Panc1 (cell line): ENCODE results near the gene XPNPEP1. TPM values are rescaled to one million over a fixed set of nuclear protein-coding genes. Genes with fewer than 3 reads are reported as not detected.

ENCODE experiments used
- ATAC-seq: fragments of 200-7000 bp; cut with Tn5 transposase; 2 replicates; pipeline ENCODE4 v1.9.1; 2020; ENCODE audit warnings: mild to moderate bottlenecking, moderate library complexity
- BruUV-seq: library from RNA; stranded (reverse); fragments of 400-500 nt; replicated peaks from 2 replicates; lab custom pipeline; 2021; lab: Mats Ljungman, UMichigan
- CTCF ChIA-PET: fragments of 300-600 bp; sonication (Branson Sonifier 250); formaldehyde crosslinking; loops from one replicate; lab custom pipeline; 2022; ENCODE audit warnings: antibody characterized with exemption; lab: Charles Lee
- POLR2A ChIA-PET: fragments of 300-600 bp; sonication (Branson Sonifier 250); formaldehyde crosslinking; loops from one replicate; lab custom pipeline; 2022; ENCODE audit warnings: antibody characterized with exemption; lab: Charles Lee
- DNase-seq: peaks from one replicate; pipeline ENCODE4 v3.0.0-alpha.2; 2010; ENCODE audit warnings: low read depth, low spot score
- H3K27ac ChIP-seq: 2 replicates; pipeline ENCODE4 v1.5.1; 2011; ENCODE audit warnings: mild to moderate bottlenecking, low read length, inconsistent platforms
- H3K27me3 ChIP-seq: fragments of 200-500 bp; sonication (Bioruptor generic); 2 replicates; pipeline ENCODE4 v1.6.0; 2014; ENCODE audit warnings: low read length, inconsistent platforms; ENCODE audit not compliant: control insufficient read depth, insufficient read depth
- H3K36me3 ChIP-seq: fragments of 200-500 bp; sonication (Bioruptor generic); 2 replicates; pipeline ENCODE4 v1.5.1; 2014; ENCODE audit warnings: inconsistent platforms, mild to moderate bottlenecking, low read length, moderate library complexity; ENCODE audit not compliant: control insufficient read depth, insufficient read depth
- H3K4me1 ChIP-seq: 2 replicates; pipeline ENCODE4 v1.5.1; 2011; ENCODE audit warnings: inconsistent platforms, mild to moderate bottlenecking, low read length, moderate library complexity; ENCODE audit not compliant: control insufficient read depth, insufficient read depth
- H3K4me3 ChIP-seq, 2 experiments: 2 replicates each; pipeline ENCODE4 v1.5.1; 2011 to 2012; ENCODE audit warnings: low read depth in 2 of 2, low read length in 2 of 2, mild to moderate bottlenecking in 2 of 2, inconsistent platforms in 1 of 2, moderate library complexity in 1 of 2
- H3K9me3 ChIP-seq: fragments of 200-500 bp; sonication (Bioruptor generic); 2 replicates; pipeline ENCODE4 v1.5.1; 2014; ENCODE audit warnings: low read depth, mild to moderate bottlenecking, inconsistent platforms, low read length, moderate library complexity; ENCODE audit not compliant: control insufficient read depth, insufficient read depth
- CTCF ChIP-seq: fragments of 450-650 bp; IDR thresholded peaks from 2 replicates; pipeline ENCODE4 v1.5.1; 2017; ENCODE audit warnings: mild to moderate bottlenecking
- POLR2AphosphoS5 ChIP-seq: IDR thresholded peaks from 2 replicates; pipeline ENCODE4 v1.6.1; 2012; ENCODE audit warnings: mild to moderate bottlenecking, low read depth, low read length, moderate library complexity
- REST ChIP-seq, 2 experiments: IDR thresholded peaks; 2 replicates each; pipeline ENCODE4 v1.6.1; 2011 to 2012; ENCODE audit warnings: low read depth in 2 of 2, control low read depth in 1 of 2, low read length in 1 of 2, mild to moderate bottlenecking in 1 of 2, moderate library complexity in 1 of 2; ENCODE audit not compliant: insufficient read depth in 1 of 2
- SIN3A ChIP-seq: IDR thresholded peaks from 2 replicates; pipeline ENCODE4 v1.6.1; 2012; ENCODE audit warnings: low read depth, mild to moderate bottlenecking, low read length, moderate library complexity, borderline replicate concordance; ENCODE audit not compliant: insufficient read depth
- TCF7L2 ChIP-seq: IDR thresholded peaks from 2 replicates; pipeline ENCODE4 v1.6.1; 2011; ENCODE audit warnings: mild to moderate bottlenecking, low read depth, low read length, inconsistent platforms
- in situ Hi-C: cut with HindIII; loops from 2 replicates; pipeline ENCODE4 v1.10.0; 2016; ENCODE audit warnings: low sequenced_read_pairs, low pct_unique_long_range_greater_than_20kb
- intact Hi-C: fragments of 100-400 bp; cut with micrococcal nuclease; formaldehyde crosslinking; loops from one replicate; pipeline ENCODE4 v1.10.0; 2022; ENCODE audit not compliant: unreplicated experiment
- total RNA-seq: library from RNA; stranded (reverse); gene quantifications from one replicate; pipeline ENCODE4 v1.2.1, GENCODE V29; 2021; ENCODE audit not compliant: unreplicated experiment

XPNPEP1 gene
- total RNA-seq, 1 experiment from 2014 or later, result 61.2 TPM

GRCh38 chr10:109911903-109912302 lies 11.4 kb downstream of the XPNPEP1 start:
- CTCF ChIA-PET, result no interaction called here
- Histone ChIP-seq H3K4me3 (no peak overlapping the region), H3K9me3 (no peaks in the 10 kb centered on the region), H3K27me3 (no peaks in the 10 kb centered on the region), H3K36me3 (no peaks in the 10 kb centered on the region), H3K4me1 (no peaks in the 10 kb centered on the region), H3K27ac (no peak overlapping the region)
- intact Hi-C loops, result no loop called here
- in situ Hi-C loops, result no loop called here
- ATAC-seq (no peak), DNase-seq (no peak)
- POLR2A ChIA-PET, result no interaction called here
- TF ChIP-seq TCF7L2 (no peak), CTCF (no peak), REST (IDR thresholded peaks at IDR 0.05; ENCODE audit: insufficient read depth in 1 of 2, low read depth in 2 of 2, low read length in 1 of 2) (no peak), SIN3A (no peak), POLR2AphosphoS5 (no peak)
- no TSS peak for BruUV-seq

GRCh38 chr10:109906316-109906715 lies 17.0 kb downstream of the XPNPEP1 start:
- ChIA-PET POLR2A (no interaction called here), CTCF (no interaction called here)
- Histone ChIP-seq H3K27ac (no peak overlapping the region), H3K4me3 (no peak overlapping the region), H3K36me3 (no peaks in the 10 kb centered on the region), H3K9me3 (no peaks in the 10 kb centered on the region), H3K4me1 (no peaks in the 10 kb centered on the region), H3K27me3 (no peaks in the 10 kb centered on the region)
- ATAC-seq (no peak), DNase-seq (no peak)
- in situ Hi-C loops, result no loop called here
- intact Hi-C loops, result no loop called here
- BruUV-seq, result no TSS peak
- TF ChIP-seq TCF7L2 (no peak), CTCF (no peak)

- DNase-seq (no peak), ATAC-seq (no peak)
- no peak overlapping the region for H3K27ac ChIP-seq
- intact Hi-C loops (no loop called here), in situ Hi-C loops (no loop called here)
- TF ChIP-seq REST (IDR thresholded peaks at IDR 0.05; ENCODE audit: insufficient read depth in 1 of 2, low read depth in 2 of 2, low read length in 1 of 2), result no peak
- TF ChIP-seq TCF7L2, result no peak
- no peak for TF ChIP-seq POLR2AphosphoS5
- TF ChIP-seq SIN3A, result no peak
- no peak for TF ChIP-seq CTCF
- BruUV-seq, result no TSS peak
- H3K9me3 ChIP-seq, result no peaks in the 10 kb centered on the region
- no peaks in the 10 kb centered on the region for H3K4me1 ChIP-seq
- ChIA-PET CTCF (no interaction called here), POLR2A (interaction anchor here (0.6 kb wide), 1 partner anchor 1726 kb away, joined by 9 read pairs; no protein-coding TSS in a partner anchor)
- H3K27me3 ChIP-seq, result no peaks in the 10 kb centered on the region
- no peak overlapping the region for H3K4me3 ChIP-seq
- no peaks in the 10 kb centered on the region for H3K36me3 ChIP-seq
Measured at GRCh38 chr10:109904397-109904796, 18.9 kb downstream of the XPNPEP1 start.
